ENCODE data around the gene MAP3K8. TPM values are rescaled to one million over a fixed set of nuclear protein-coding genes. Genes with fewer than 3 reads are reported as not detected.

The MAP3K8 gene
- total RNA-seq, 1 donor from 2014 or later, result 10.4 TPM

GRCh38 chr10:30505543-30506298, 71.7 kb downstream of the MAP3K8 start:
- no peaks in the 10 kb centered on the region for H3K27me3 ChIP-seq (ENCODE audit: control insufficient read depth, insufficient read depth, low read length)
- no peak for DNase-seq (ENCODE audit: low read depth)
- no peak for TF ChIP-seq CTCF (IDR thresholded peaks at IDR 0.05; ENCODE audit: insufficient read depth, low read length, poor library complexity, severe bottlenecking)
- H3K36me3 ChIP-seq (ENCODE audit: control insufficient read depth, insufficient read depth, low read length), result no peaks in the 10 kb centered on the region
- H3K4me3 ChIP-seq (ENCODE audit: low read depth, low read length), result no peak overlapping the region

GRCh38 chr10:30509508-30509907, 75.5 kb downstream of the MAP3K8 start:
- no peaks in the 10 kb centered on the region for H3K27me3 ChIP-seq (ENCODE audit: control insufficient read depth, insufficient read depth, low read length)
- DNase-seq (ENCODE audit: low read depth), result no peak
- no peak overlapping the region for H3K4me3 ChIP-seq (ENCODE audit: low read depth, low read length)
- no peaks in the 10 kb centered on the region for H3K36me3 ChIP-seq (ENCODE audit: control insufficient read depth, insufficient read depth, low read length)
- no peak for TF ChIP-seq CTCF (IDR thresholded peaks at IDR 0.05; ENCODE audit: insufficient read depth, low read length, poor library complexity, severe bottlenecking)

GRCh38 chr10:30510184-30510931, 76.4 kb downstream of the MAP3K8 start:
- Histone ChIP-seq H3K4me3 (ENCODE audit: low read depth, low read length) (no peak overlapping the region), H3K36me3 (ENCODE audit: control insufficient read depth, insufficient read depth, low read length) (no peaks in the 10 kb centered on the region), H3K27me3 (ENCODE audit: control insufficient read depth, insufficient read depth, low read length) (no peaks in the 10 kb centered on the region)
- DNase-seq (ENCODE audit: low read depth), result no peak
- TF ChIP-seq CTCF (IDR thresholded peaks at IDR 0.05; ENCODE audit: insufficient read depth, low read length, poor library complexity, severe bottlenecking), result peak; percentile 27

- no peak for TF ChIP-seq CTCF (IDR thresholded peaks at IDR 0.05; ENCODE audit: insufficient read depth, low read length, poor library complexity, severe bottlenecking)
- H3K27me3 ChIP-seq (ENCODE audit: control insufficient read depth, insufficient read depth, low read length), result no peaks in the 10 kb centered on the region
- no peak overlapping the region for H3K4me3 ChIP-seq (ENCODE audit: low read depth, low read length)
- no peak for DNase-seq (ENCODE audit: low read depth)
- H3K36me3 ChIP-seq (ENCODE audit: control insufficient read depth, insufficient read depth, low read length), result no peaks in the 10 kb centered on the region
These were observed 77.1 kb downstream of the MAP3K8 start for GRCh38 chr10:30510932-30511700.

Other genes with a start within 250 kb of the MAP3K8 start
- 14.2 and 21.6 TPM in 2 replicates for gene MTPAP, start 84.9 kb upstream of the MAP3K8 start, total RNA-seq
- not detected in 2 replicates for gene LYZL2, start 195.6 kb downstream of the MAP3K8 start, total RNA-seq